Caco-2 (cell line): ENCODE data around the gene PDE4D. TPM values are rescaled to one million over a fixed set of nuclear protein-coding genes. Genes with fewer than 3 reads are reported as not detected.

Experiments used
- BruUV-seq: library from RNA; stranded (reverse); fragments of 400-500 nt; replicated peaks from 2 replicates; lab custom pipeline; 2021; lab: Mats Ljungman, UMichigan
- CTCF ChIA-PET: fragments of 300-600 bp; sonication (Branson Sonifier 250); formaldehyde crosslinking; loops from one replicate; lab custom pipeline; 2022; ENCODE audit warnings: antibody characterized with exemption; lab: Charles Lee
- POLR2A ChIA-PET: fragments of 300-600 bp; sonication (Branson Sonifier 250); formaldehyde crosslinking; loops from one replicate; lab custom pipeline; 2022; ENCODE audit warnings: antibody characterized with exemption; lab: Charles Lee
- DNase-seq, 2 experiments: peaks; one replicate each; pipeline versions ENCODE4 v3.0.0 to v3.0.0-alpha.2; 2020 to 2022
- H3K27me3 ChIP-seq: replicated peaks from 2 replicates; pipeline ENCODE4 v1.6.0; 2011; ENCODE audit warnings: low read length; ENCODE audit not compliant: control insufficient read depth, insufficient read depth
- H3K36me3 ChIP-seq: 2 replicates; pipeline ENCODE4 v1.5.1; 2011; ENCODE audit warnings: low read length; ENCODE audit not compliant: control insufficient read depth, insufficient read depth
- H3K4me1 ChIP-seq: fragments of 250-450 bp; sonication (Bioruptor Pico); 2 replicates; pipeline ENCODE4 v1.5.1; 2020; ENCODE audit warnings: mild to moderate bottlenecking
- H3K4me3 ChIP-seq: 2 replicates; pipeline ENCODE4 v1.5.1; 2011; ENCODE audit warnings: low read depth, mild to moderate bottlenecking, control low read depth, low read length
- H3K9me3 ChIP-seq: fragments of 250-450 bp; sonication (Bioruptor Pico); 2 replicates; pipeline ENCODE4 v1.5.1; 2020; ENCODE audit warnings: mild to moderate bottlenecking, moderate library complexity
- H3K27ac Mint-ChIP-seq: one replicate; pipeline ENCODE4 v1.8.0; 2022; ENCODE audit warnings: mixed read lengths; ENCODE audit not compliant: unreplicated experiment
- H3K27me3 Mint-ChIP-seq: one replicate; pipeline ENCODE4 v1.8.0; 2022; ENCODE audit warnings: mixed read lengths; ENCODE audit not compliant: insufficient read depth, unreplicated experiment
- H3K36me3 Mint-ChIP-seq: one replicate; pipeline ENCODE4 v1.8.0; 2022; ENCODE audit warnings: mild to moderate bottlenecking, mixed read lengths; ENCODE audit not compliant: insufficient read depth, unreplicated experiment
- H3K4me1 Mint-ChIP-seq: one replicate; pipeline ENCODE4 v1.8.0; 2022; ENCODE audit warnings: low read depth, mixed read lengths; ENCODE audit not compliant: unreplicated experiment
- H3K4me3 Mint-ChIP-seq: one replicate; pipeline ENCODE4 v1.8.0; 2022; ENCODE audit warnings: mild to moderate bottlenecking, moderate library complexity, mixed read lengths; ENCODE audit not compliant: unreplicated experiment
- H3K9me3 Mint-ChIP-seq: one replicate; pipeline ENCODE4 v1.8.0; 2022; ENCODE audit warnings: mixed read lengths; ENCODE audit not compliant: unreplicated experiment
- intact Hi-C: fragments of 100-400 bp; cut with micrococcal nuclease; formaldehyde crosslinking; loops from one replicate; pipeline ENCODE4 v1.10.0; 2022; ENCODE audit not compliant: unreplicated experiment
- total RNA-seq: library from RNA; stranded (reverse); gene quantifications from 2 replicates; pipeline ENCODE4 v1.2.3, GENCODE V29; 2022
- TF ChIP-seq, protein P1 (sequence below), 2 experiments: fragments of 200-600 bp in 1 of 2; IDR thresholded peaks; 1 replicate in 1 of 2; 2 replicates in 1 of 2; pipeline versions ENCODE4 v1.5.1 to v1.8.0; 2011 to 2022; ENCODE audit warnings: antibody characterized with exemption in 1 of 2, control low read depth in 1 of 2, inconsistent platforms in 1 of 2, low read depth in 1 of 2, low read length in 1 of 2, mild to moderate bottlenecking in 1 of 2, moderate library complexity in 1 of 2; ENCODE audit not compliant: insufficient read depth in 1 of 2, severe bottlenecking in 1 of 2, unreplicated experiment in 1 of 2

Gene PDE4D
- total RNA-seq, 1 experiment from 2014 or later: 89.8 TPM

DNA sequence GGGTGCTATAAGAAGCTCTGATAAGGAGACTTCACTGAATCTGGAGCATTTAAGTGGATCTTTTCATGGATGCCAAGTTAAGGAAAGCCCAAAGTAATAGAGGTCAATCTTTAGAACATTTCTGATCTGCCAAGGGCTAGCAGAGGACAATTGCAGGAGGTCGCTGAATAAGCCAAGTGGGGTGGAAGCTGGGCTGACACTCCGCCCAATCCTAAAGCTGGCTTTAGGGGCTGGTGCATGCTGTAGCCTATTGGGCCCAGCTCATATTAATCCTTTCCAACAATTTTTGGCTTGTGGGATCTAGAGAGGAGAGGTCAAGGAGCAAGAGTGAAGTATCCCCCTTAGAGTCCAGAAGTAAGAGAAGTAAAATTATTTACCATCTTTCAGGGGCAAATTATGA is 784.1 kb downstream of the PDE4D start:
- no peaks in the 10 kb centered on the region for H3K36me3 Mint-ChIP-seq
- POLR2A ChIA-PET: no interaction called here
- CTCF ChIA-PET: no interaction called here
- BruUV-seq: no TSS peak
- H3K4me1 Mint-ChIP-seq: peaks cover 29% of the 10 kb centered on the region
- no peak overlapping the region for H3K4me3 ChIP-seq
- no peaks in the 10 kb centered on the region for H3K27me3 Mint-ChIP-seq
- peaks cover 38% of the 10 kb centered on the region for H3K4me1 ChIP-seq
- no peaks in the 10 kb centered on the region for H3K36me3 ChIP-seq
- DNase-seq: no peak
- H3K4me3 Mint-ChIP-seq: no peak overlapping the region
- intact Hi-C loops: no loop called here
- H3K27ac Mint-ChIP-seq: no peak overlapping the region
- H3K9me3 Mint-ChIP-seq: no peaks in the 10 kb centered on the region
- TF ChIP-seq, protein P1, sequence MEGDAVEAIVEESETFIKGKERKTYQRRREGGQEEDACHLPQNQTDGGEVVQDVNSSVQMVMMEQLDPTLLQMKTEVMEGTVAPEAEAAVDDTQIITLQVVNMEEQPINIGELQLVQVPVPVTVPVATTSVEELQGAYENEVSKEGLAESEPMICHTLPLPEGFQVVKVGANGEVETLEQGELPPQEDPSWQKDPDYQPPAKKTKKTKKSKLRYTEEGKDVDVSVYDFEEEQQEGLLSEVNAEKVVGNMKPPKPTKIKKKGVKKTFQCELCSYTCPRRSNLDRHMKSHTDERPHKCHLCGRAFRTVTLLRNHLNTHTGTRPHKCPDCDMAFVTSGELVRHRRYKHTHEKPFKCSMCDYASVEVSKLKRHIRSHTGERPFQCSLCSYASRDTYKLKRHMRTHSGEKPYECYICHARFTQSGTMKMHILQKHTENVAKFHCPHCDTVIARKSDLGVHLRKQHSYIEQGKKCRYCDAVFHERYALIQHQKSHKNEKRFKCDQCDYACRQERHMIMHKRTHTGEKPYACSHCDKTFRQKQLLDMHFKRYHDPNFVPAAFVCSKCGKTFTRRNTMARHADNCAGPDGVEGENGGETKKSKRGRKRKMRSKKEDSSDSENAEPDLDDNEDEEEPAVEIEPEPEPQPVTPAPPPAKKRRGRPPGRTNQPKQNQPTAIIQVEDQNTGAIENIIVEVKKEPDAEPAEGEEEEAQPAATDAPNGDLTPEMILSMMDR (IDR thresholded peaks at IDR 0.05; ENCODE audit: insufficient read depth in 1 of 2, low read depth in 1 of 2, low read length in 1 of 2, severe bottlenecking in 1 of 2, unreplicated experiment in 1 of 2): no peak
- H3K9me3 ChIP-seq: no peaks in the 10 kb centered on the region
- no peaks in the 10 kb centered on the region for H3K27me3 ChIP-seq

DNA sequence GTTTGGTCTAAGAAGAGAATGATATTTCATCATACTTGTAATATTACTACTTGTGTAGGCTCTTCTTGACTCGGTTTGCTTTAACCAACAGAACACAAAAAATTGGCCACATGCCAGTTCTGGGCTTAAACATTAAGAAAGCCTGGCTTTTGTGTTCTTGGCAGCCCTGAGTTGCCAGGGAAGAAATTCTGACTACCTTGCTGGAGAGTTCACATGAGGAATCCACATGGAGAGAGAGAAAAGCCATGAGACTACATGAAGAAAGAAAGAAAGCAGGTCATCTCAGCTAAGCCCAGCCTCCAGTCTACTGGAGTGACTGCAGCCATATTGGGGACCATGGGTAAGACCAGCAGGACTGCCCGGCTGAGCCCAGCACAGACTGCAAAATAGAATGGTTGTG is 785.8 kb downstream of the PDE4D start:
- H3K36me3 ChIP-seq: no peaks in the 10 kb centered on the region
- no peak overlapping the region for H3K4me3 Mint-ChIP-seq
- TF ChIP-seq, protein P1 (IDR thresholded peaks at IDR 0.05; ENCODE audit: insufficient read depth in 1 of 2, low read depth in 1 of 2, low read length in 1 of 2, severe bottlenecking in 1 of 2, unreplicated experiment in 1 of 2): no peak
- peaks cover 31% of the 10 kb centered on the region for H3K4me1 Mint-ChIP-seq
- no peaks in the 10 kb centered on the region for H3K9me3 ChIP-seq
- H3K4me3 ChIP-seq: no peak overlapping the region
- peaks cover 41% of the 10 kb centered on the region for H3K4me1 ChIP-seq
- ChIA-PET CTCF (no interaction called here), POLR2A (no interaction called here)
- H3K9me3 Mint-ChIP-seq: no peaks in the 10 kb centered on the region
- no peaks in the 10 kb centered on the region for H3K27me3 ChIP-seq
- H3K27me3 Mint-ChIP-seq: no peaks in the 10 kb centered on the region
- DNase-seq: no peak
- no TSS peak for BruUV-seq
- H3K27ac Mint-ChIP-seq: no peak overlapping the region
- no peaks in the 10 kb centered on the region for H3K36me3 Mint-ChIP-seq
- intact Hi-C loops: no loop called here

DNA sequence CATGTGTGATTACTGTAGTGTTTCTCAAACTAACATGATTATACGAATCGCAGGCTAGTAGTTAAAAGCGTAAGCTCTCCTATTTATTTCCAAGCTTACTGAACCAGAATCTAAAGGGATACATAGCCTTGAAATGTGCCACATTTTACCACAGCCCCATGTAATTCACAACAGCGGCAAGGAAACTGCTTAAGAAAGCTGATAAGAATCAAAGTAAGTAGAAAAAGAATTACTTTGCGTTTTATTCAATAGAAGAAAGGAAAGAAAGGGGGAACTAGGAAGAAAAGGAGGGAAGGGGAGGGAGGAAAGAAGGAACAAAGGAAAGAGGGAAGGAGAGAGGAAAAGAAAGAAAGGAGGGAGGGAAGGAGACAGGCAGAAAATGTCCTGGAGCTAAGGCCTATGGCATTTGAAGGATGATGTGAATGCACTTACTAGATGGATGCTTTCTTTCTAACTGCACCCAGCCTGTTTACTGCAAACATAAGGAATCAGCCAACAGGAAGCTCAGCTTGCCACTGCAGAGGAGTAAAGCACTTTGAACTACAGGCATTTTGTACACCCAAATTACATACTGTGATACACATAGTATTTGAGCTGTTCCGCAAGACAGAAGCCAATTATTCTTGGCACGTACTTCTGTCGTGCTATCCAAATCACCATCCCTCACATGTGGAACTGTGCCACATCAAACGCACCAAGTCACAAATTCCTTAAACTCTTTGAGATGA is 789.0 kb downstream of the PDE4D start:
- Mint-ChIP-seq H3K9me3 (no peaks in the 10 kb centered on the region), H3K4me1 (peaks cover 30% of the 10 kb centered on the region), H3K36me3 (no peaks in the 10 kb centered on the region), H3K27ac (peak overlapping the region; percentile 33), H3K27me3 (no peaks in the 10 kb centered on the region), H3K4me3 (no peak overlapping the region)
- ChIA-PET CTCF (no interaction called here), POLR2A (no interaction called here)
- Histone ChIP-seq H3K9me3 (no peaks in the 10 kb centered on the region), H3K4me3 (no peak overlapping the region), H3K36me3 (no peaks in the 10 kb centered on the region), H3K4me1 (peaks cover 27% of the 10 kb centered on the region), H3K27me3 (no peaks in the 10 kb centered on the region)
- intact Hi-C loops: loop anchor here (2.0 kb wide), 1 partner anchor 18 kb away; no protein-coding TSS in a partner anchor
- no peak for DNase-seq
- TF ChIP-seq, protein P1 (IDR thresholded peaks at IDR 0.05; ENCODE audit: insufficient read depth in 1 of 2, low read depth in 1 of 2, low read length in 1 of 2, severe bottlenecking in 1 of 2, unreplicated experiment in 1 of 2): no peak
- BruUV-seq: no TSS peak
